CD8-positive, alpha-beta memory T cell (primary cell): ENCODE data around the gene CAMSAP2. TPM values are rescaled to one million over a fixed set of nuclear protein-coding genes. Genes with fewer than 3 reads are reported as not detected.

ENCODE experiments used
- CTCF ChIA-PET: fragments of 350-600 bp; sonication (Branson Sonifier 250); formaldehyde crosslinking; loops from one replicate; lab custom pipeline; 2021; ENCODE audit warnings: antibody characterized with exemption; lab: Charles Lee
- POLR2A ChIA-PET: fragments of 350-600 bp; sonication (Branson Sonifier 250); formaldehyde crosslinking; loops from one replicate; lab custom pipeline; 2021; ENCODE audit warnings: antibody characterized with exemption; lab: Charles Lee
- DNase-seq, 5 donors: peaks; one replicate each; pipeline versions ENCODE4 v3.0.0 to v3.0.0-alpha.2; 2020 to 2022; ENCODE audit warnings: mixed read lengths in 1 of 5
- H3K27ac ChIP-seq: one replicate; pipeline ENCODE4 v1.7.0; 2013; ENCODE audit warnings: low read depth, mild to moderate bottlenecking, low read length, moderate library complexity
- H3K27me3 ChIP-seq: 2 replicates; pipeline ENCODE4 v1.7.0; 2013; ENCODE audit warnings: low read length, mild to moderate bottlenecking; ENCODE audit not compliant: insufficient read depth, poor library complexity, severe bottlenecking
- H3K36me3 ChIP-seq: 2 replicates; pipeline ENCODE4 v1.7.0; 2013; ENCODE audit warnings: mild to moderate bottlenecking, low read length, moderate library complexity; ENCODE audit not compliant: insufficient read depth
- H3K4me1 ChIP-seq: 2 replicates; pipeline ENCODE4 v1.7.0; 2013; ENCODE audit warnings: mild to moderate bottlenecking, low read length, moderate library complexity; ENCODE audit not compliant: insufficient read depth
- H3K4me3 ChIP-seq: 2 replicates; pipeline ENCODE4 v1.7.0; 2013; ENCODE audit warnings: mild to moderate bottlenecking, low read length
- H3K9me3 ChIP-seq: 2 replicates; pipeline ENCODE4 v1.7.0; 2013; ENCODE audit warnings: mild to moderate bottlenecking, low read length
- H3K27ac Mint-ChIP-seq, 8 donors: one replicate each; pipeline ENCODE4 v1.8.0; 2020 to 2021; ENCODE audit warnings: mixed read lengths in 8 of 8, mild to moderate bottlenecking in 6 of 8, inconsistent platforms in 3 of 8, moderate library complexity in 3 of 8
- H3K27me3 Mint-ChIP-seq, 2 donors: one replicate each; pipeline ENCODE4 v1.8.0; 2020 to 2021; ENCODE audit warnings: mixed read lengths in 2 of 2, mild to moderate bottlenecking in 1 of 2, moderate library complexity in 1 of 2
- H3K36me3 Mint-ChIP-seq, 3 donors: one replicate each; pipeline ENCODE4 v1.8.0; 2020 to 2021; ENCODE audit warnings: mixed read lengths in 3 of 3, inconsistent platforms in 1 of 3, mild to moderate bottlenecking in 1 of 3
- H3K4me1 Mint-ChIP-seq, 3 donors: one replicate each; pipeline ENCODE4 v1.8.0; 2020 to 2021; ENCODE audit warnings: mixed read lengths in 3 of 3, inconsistent platforms in 1 of 3, mild to moderate bottlenecking in 1 of 3
- H3K4me3 Mint-ChIP-seq, 7 donors: one replicate each; pipeline ENCODE4 v1.8.0; 2020 to 2021; ENCODE audit warnings: mixed read lengths in 7 of 7, mild to moderate bottlenecking in 6 of 7, moderate library complexity in 4 of 7, inconsistent platforms in 2 of 7
- H3K9me3 Mint-ChIP-seq, 5 donors: one replicate each; pipeline ENCODE4 v1.8.0; 2020 to 2022; ENCODE audit warnings: mixed read lengths in 5 of 5, mild to moderate bottlenecking in 3 of 5, moderate library complexity in 2 of 5, inconsistent platforms in 1 of 5
- polyA plus RNA-seq: library from polyadenylated mRNA; unstranded; fragments of 300-500 nt; fragmentation: Illumina TruSeq; gene quantifications from one replicate; pipeline ENCODE4 v1.2.3, GENCODE V29; 2021
- total RNA-seq, 2 experiments: library from RNA; stranded (reverse); gene quantifications; one replicate each; pipeline ENCODE4 v1.2.3, GENCODE V29; 2021

CAMSAP2 gene
- total and polyA plus RNA-seq, 3 experiments from 2014 or later = 0.35 to 3.1 (median 2.7) TPM

GRCh38 chr1:200818248-200818647 lies 79.6 kb downstream of the CAMSAP2 start:
- Histone ChIP-seq H3K27me3 (no peaks in the 10 kb centered on the region), H3K36me3 (no peaks in the 10 kb centered on the region), H3K4me1 (no peaks in the 10 kb centered on the region), H3K9me3 (no peaks in the 10 kb centered on the region), H3K4me3 (no peak overlapping the region), H3K27ac (no peak overlapping the region)
- no peak overlapping the region for H3K27ac Mint-ChIP-seq
- DNase-seq = no peak
- no peaks in the 10 kb centered on the region for H3K9me3 Mint-ChIP-seq
- H3K36me3 Mint-ChIP-seq = peaks cover 0 to 1% (median 0%) of the 10 kb centered on the region in 3 donors
- no peak overlapping the region for H3K4me3 Mint-ChIP-seq
- CTCF ChIA-PET = no interaction called here
- H3K27me3 Mint-ChIP-seq = no peaks in the 10 kb centered on the region
- POLR2A ChIA-PET = no interaction called here
- H3K4me1 Mint-ChIP-seq = no peaks in the 10 kb centered on the region

DNA sequence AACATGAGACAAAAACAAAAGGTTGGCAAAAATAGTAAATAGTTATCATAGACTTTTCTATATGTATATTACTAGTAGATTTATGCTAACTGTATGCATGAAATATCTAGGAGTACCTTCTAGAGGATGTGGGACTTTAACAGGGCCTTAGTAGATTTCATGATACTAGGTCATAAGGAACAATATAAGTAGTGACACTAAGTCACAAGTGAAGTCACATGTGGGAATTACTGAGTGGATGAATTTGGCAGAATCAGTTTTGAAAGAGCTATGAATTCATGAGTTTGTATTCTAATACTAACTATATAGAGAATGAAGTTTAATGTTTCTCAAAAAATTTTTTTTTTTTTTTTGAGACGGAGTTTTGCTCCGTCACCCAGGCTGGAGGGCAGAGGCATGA lies 81.0 kb downstream of the CAMSAP2 start:
- ChIA-PET POLR2A (no interaction called here), CTCF (interaction anchor here (1.2 kb wide), 1 partner anchor 13 kb away, joined by 4 read pairs; no protein-coding TSS in a partner anchor)
- H3K9me3 ChIP-seq = no peaks in the 10 kb centered on the region
- H3K27ac Mint-ChIP-seq = no peak overlapping the region
- no peak overlapping the region for H3K27ac ChIP-seq
- no peaks in the 10 kb centered on the region for H3K4me1 Mint-ChIP-seq
- H3K36me3 Mint-ChIP-seq = peaks cover 0 to 1% (median 0%) of the 10 kb centered on the region in 3 donors
- no peak overlapping the region for H3K4me3 ChIP-seq
- H3K27me3 ChIP-seq = no peaks in the 10 kb centered on the region
- H3K4me1 ChIP-seq = no peaks in the 10 kb centered on the region
- H3K27me3 Mint-ChIP-seq = peaks cover 0 to 6% of the 10 kb centered on the region in 2 donors
- DNase-seq = no peak
- H3K9me3 Mint-ChIP-seq = no peaks in the 10 kb centered on the region
- no peaks in the 10 kb centered on the region for H3K36me3 ChIP-seq
- no peak overlapping the region for H3K4me3 Mint-ChIP-seq

DNA sequence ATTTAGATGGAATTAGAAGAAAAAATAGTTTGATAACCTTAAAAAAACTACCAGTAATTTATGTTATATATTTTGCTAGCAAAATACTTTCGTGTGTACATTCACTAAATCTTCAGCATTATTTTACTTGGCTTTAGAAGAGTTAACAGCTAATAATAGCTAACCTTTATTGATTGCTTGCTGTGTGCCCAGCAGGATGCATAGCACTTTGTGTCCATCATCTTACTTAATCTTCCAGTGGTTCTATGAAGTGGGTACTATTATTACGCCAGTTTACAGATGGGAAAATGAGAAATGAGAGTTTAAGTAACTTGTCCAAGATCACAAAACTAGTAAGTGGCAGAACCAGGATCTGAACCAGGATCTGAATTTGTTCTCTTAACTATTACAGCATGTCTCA lies 92.4 kb downstream of the CAMSAP2 start:
- H3K36me3 ChIP-seq = no peaks in the 10 kb centered on the region
- Mint-ChIP-seq H3K36me3 (peaks cover 0 to 1% (median 0%) of the 10 kb centered on the region in 3 donors), H3K27ac (no peak overlapping the region), H3K9me3 (no peaks in the 10 kb centered on the region), H3K27me3 (peaks cover 0 to 13% of the 10 kb centered on the region in 2 donors), H3K4me3 (no peak overlapping the region), H3K4me1 (peaks cover 3 to 5% (median 4%) of the 10 kb centered on the region in 3 donors)
- H3K9me3 ChIP-seq = no peaks in the 10 kb centered on the region
- ChIA-PET CTCF (no interaction called here), POLR2A (no interaction called here)
- no peak overlapping the region for H3K4me3 ChIP-seq
- H3K27ac ChIP-seq = no peak overlapping the region
- no peaks in the 10 kb centered on the region for H3K4me1 ChIP-seq
- H3K27me3 ChIP-seq = no peaks in the 10 kb centered on the region
- no peak for DNase-seq

DNA sequence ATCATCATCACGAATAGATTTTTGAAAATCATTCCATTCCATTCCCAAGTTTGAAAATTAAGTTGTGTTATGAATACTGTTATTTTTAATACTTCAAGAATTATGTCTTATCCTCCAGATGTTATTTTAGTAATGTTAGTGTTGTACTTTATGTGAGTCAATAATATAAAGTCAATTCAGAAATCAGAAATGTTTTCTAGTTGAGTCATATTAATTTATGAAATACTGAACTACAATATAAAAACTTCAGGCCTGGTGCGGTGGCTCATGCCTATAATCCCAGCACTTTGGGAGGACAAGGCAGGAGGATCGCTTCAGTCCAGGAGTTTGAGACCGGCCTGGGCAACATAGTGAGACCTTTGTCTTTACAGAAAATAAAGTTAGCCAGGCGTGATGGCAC lies 95.7 kb downstream of the CAMSAP2 start:
- no peak overlapping the region for H3K27ac Mint-ChIP-seq
- no peaks in the 10 kb centered on the region for H3K27me3 ChIP-seq
- H3K36me3 Mint-ChIP-seq = peaks cover 0 to 1% (median 0%) of the 10 kb centered on the region in 3 donors
- POLR2A ChIA-PET = no interaction called here
- no peaks in the 10 kb centered on the region for H3K4me1 ChIP-seq
- CTCF ChIA-PET = no interaction called here
- H3K4me3 ChIP-seq = no peak overlapping the region
- no peak for DNase-seq
- no peak overlapping the region for H3K4me3 Mint-ChIP-seq
- H3K27me3 Mint-ChIP-seq = peaks cover 0 to 7% of the 10 kb centered on the region in 2 donors
- H3K36me3 ChIP-seq = no peaks in the 10 kb centered on the region
- no peaks in the 10 kb centered on the region for H3K4me1 Mint-ChIP-seq
- H3K9me3 Mint-ChIP-seq = no peaks in the 10 kb centered on the region
- no peak overlapping the region for H3K27ac ChIP-seq
- no peaks in the 10 kb centered on the region for H3K9me3 ChIP-seq

DNA sequence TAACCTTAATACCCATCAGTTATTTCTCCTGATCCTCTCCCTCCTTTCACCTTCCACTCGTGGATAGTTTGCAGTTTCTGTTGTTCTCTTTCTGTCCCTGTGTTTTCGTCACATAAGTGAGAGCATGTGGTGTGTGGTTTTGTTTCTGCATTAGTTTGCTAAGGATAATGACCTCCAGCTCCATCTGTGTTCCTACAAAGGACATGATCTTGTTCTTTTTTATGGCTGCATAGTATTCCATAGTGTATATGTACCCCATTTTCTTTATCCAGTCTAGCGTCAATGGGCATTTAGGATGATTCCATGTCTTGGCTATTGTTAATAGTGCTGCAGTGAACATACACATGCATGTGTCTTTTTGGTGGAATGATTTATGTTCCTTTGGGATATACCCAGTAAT lies 97.5 kb downstream of the CAMSAP2 start:
- Mint-ChIP-seq H3K9me3 (no peaks in the 10 kb centered on the region), H3K4me3 (no peak overlapping the region), H3K36me3 (peaks cover 0 to 1% (median 0%) of the 10 kb centered on the region in 3 donors), H3K4me1 (no peaks in the 10 kb centered on the region), H3K27me3 (peaks cover 0 to 4% of the 10 kb centered on the region in 2 donors), H3K27ac (no peak overlapping the region)
- no peaks in the 10 kb centered on the region for H3K36me3 ChIP-seq
- ChIA-PET CTCF (no interaction called here), POLR2A (no interaction called here)
- H3K4me3 ChIP-seq = no peak overlapping the region
- no peak overlapping the region for H3K27ac ChIP-seq
- DNase-seq = no peak
- H3K9me3 ChIP-seq = no peaks in the 10 kb centered on the region
- no peaks in the 10 kb centered on the region for H3K27me3 ChIP-seq
- H3K4me1 ChIP-seq = no peaks in the 10 kb centered on the region

DNA sequence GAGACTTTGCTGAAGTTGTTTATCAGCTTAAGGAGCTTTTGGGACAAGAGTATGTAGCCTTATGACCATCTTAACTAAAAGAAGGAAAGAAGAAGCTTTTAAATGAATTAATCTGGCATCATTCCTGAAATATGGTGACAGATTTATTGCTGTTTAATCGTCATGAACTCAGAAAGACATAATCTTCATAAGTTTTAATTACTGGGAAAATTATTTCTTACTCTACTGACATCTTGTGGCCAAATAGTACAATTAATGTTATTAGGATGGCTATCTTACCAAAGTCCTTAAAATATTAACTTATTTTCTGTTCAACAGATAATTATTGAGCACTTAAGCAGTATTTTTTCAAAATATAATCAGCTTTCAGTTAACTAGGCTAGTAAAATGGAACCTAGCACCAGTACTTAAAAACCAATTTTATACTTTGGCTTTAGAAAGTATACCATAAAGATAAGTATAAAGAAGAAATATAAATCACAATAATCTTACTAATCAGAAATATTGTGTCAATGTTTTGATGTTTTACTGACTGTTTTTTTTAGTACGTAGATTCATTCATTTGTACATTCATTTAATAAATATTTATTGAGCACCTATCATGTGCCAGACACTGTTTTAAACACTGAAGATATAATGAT lies 99.4 kb downstream of the CAMSAP2 start:
- Mint-ChIP-seq H3K36me3 (peaks cover 0 to 1% (median 0%) of the 10 kb centered on the region in 3 donors), H3K9me3 (no peaks in the 10 kb centered on the region), H3K4me3 (no peak overlapping the region), H3K27ac (no peak overlapping the region), H3K4me1 (no peaks in the 10 kb centered on the region), H3K27me3 (no peaks in the 10 kb centered on the region)
- Histone ChIP-seq H3K36me3 (no peaks in the 10 kb centered on the region), H3K27ac (no peak overlapping the region), H3K4me1 (no peaks in the 10 kb centered on the region), H3K27me3 (no peaks in the 10 kb centered on the region), H3K4me3 (no peak overlapping the region), H3K9me3 (no peaks in the 10 kb centered on the region)
- CTCF ChIA-PET = interaction anchor here (1.3 to 1.6 kb wide), 2 partner anchors 67 to 279 kb away, joined by 3 read pairs; no protein-coding TSS in a partner anchor
- POLR2A ChIA-PET = no interaction called here
- DNase-seq = no peak

DNA sequence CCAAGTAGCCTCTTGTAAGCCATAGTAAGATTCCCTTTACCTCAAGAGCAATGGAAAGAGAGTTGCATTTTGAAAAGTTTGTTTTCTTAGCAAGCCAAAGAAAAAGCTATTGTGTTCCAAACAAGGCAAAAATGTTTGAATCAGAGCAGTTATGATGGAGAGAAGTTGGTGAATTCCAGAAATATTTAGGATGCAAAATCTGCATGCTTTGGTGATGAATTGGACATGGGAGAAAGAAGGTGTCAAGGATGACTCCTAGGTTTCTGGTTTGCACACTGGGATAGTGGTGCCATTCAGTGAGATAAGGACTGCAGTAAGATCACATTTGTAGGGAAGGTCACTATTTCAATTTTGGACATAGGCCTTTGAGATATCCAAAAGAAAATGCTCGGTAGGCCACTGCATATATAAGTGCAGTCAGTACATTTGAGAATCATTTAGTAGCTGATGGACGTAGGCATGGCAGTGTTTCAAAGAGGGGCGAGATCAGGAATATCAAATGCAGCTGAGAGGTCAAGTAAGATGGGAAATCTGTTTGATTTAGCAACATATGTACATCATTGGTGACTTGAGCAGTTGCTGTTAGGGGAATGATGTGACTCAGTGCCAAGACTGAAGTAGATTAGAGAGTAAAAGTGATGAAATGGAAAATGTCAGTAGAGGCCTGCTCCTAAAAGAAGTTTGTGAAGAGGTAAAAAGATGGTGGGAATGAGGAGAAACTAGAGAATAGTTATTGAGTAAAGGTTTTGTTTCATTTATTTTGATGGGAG lies 100.2 kb downstream of the CAMSAP2 start:
- no peaks in the 10 kb centered on the region for H3K9me3 Mint-ChIP-seq
- H3K4me3 ChIP-seq = no peak overlapping the region
- H3K4me1 Mint-ChIP-seq = no peaks in the 10 kb centered on the region
- H3K4me1 ChIP-seq = no peaks in the 10 kb centered on the region
- ChIA-PET CTCF (interaction anchor here (1.6 kb wide), 1 partner anchor 280 kb away, joined by 3 read pairs; no protein-coding TSS in a partner anchor), POLR2A (interaction anchor here (0.6 kb wide), 1 partner anchor 93 kb away, joined by 3 read pairs; no protein-coding TSS in a partner anchor)
- H3K36me3 Mint-ChIP-seq = no peaks in the 10 kb centered on the region
- H3K27me3 ChIP-seq = no peaks in the 10 kb centered on the region
- H3K27ac Mint-ChIP-seq = peak overlapping the region in 1 of 8 donors; percentile 12
- DNase-seq = no peak
- H3K9me3 ChIP-seq = no peaks in the 10 kb centered on the region
- H3K36me3 ChIP-seq = no peaks in the 10 kb centered on the region
- H3K27ac ChIP-seq = no peak overlapping the region
- H3K27me3 Mint-ChIP-seq = no peaks in the 10 kb centered on the region
- H3K4me3 Mint-ChIP-seq = no peak overlapping the region

DNA sequence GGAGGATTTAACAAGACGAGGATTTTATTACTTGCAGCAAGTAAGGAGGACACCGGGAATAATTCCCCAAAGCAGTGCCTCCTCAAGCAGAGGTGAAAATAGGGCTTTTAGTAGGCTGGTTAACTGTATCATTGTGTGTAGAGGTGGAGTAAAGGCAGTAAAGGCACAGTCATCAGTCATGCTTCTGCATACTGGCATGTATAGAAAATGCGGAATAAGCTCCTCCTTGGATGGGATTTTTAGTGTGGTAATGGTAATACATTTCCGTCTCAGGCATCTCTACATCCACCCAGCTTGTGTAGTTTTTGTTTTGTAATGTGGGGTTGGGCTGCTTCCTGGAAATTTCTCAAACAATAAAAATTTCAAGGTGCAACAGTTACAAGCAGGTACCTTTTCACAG lies 106.7 kb downstream of the CAMSAP2 start:
- Histone ChIP-seq H3K27me3 (no peaks in the 10 kb centered on the region), H3K27ac (no peak overlapping the region), H3K9me3 (no peaks in the 10 kb centered on the region), H3K36me3 (no peaks in the 10 kb centered on the region), H3K4me1 (no peaks in the 10 kb centered on the region), H3K4me3 (no peak overlapping the region)
- Mint-ChIP-seq H3K4me1 (peaks cover 0 to 4% (median 4%) of the 10 kb centered on the region in 3 donors), H3K27ac (no peak overlapping the region), H3K36me3 (peaks cover 0 to 4% (median 0%) of the 10 kb centered on the region in 3 donors), H3K4me3 (no peak overlapping the region), H3K9me3 (no peaks in the 10 kb centered on the region), H3K27me3 (peaks cover 3 to 4% of the 10 kb centered on the region in 2 donors)
- POLR2A ChIA-PET = interaction anchor here (0.6 kb wide), 2 partner anchors 17 to 93 kb away, joined by 4 to 5 read pairs; no protein-coding TSS in a partner anchor
- CTCF ChIA-PET = interaction anchor here (1.4 kb wide), 1 partner anchor 12 kb away, joined by 3 read pairs; no protein-coding TSS in a partner anchor
- no peak for DNase-seq
